GM20431 (cell line): ENCODE measurements around the gene DIABLO.

Source experiments
- in situ Hi-C: fragments of 300-500 bp; cut with MseI, MboI; formaldehyde crosslinking; loops from one replicate; pipeline ENCODE4 v1.15.0; 2020; ENCODE audit warnings: low sequenced_read_pairs; ENCODE audit not compliant: unreplicated experiment

Gene DIABLO

DNA sequence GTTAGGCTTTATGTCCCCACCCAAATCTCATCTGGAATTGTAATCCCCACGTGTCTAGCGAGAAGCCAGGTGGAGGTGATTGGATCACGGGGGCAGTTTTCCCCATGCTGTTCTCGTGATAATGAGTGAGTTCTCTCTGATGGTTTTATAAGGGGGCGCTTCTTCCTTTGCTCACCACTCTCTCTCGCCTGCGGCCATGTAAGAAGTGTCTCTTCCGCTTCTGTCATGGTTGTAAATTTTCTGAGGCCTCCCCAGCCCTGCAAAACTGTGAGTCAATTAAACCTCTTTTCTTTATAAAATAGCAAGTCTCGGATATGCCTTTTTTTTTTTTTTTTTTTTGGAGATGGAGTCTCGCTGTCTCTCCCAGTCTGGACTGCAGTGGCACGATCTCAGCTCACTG is 65.1 kb downstream of the DIABLO start:
- in situ Hi-C loops: no loop called here

DNA sequence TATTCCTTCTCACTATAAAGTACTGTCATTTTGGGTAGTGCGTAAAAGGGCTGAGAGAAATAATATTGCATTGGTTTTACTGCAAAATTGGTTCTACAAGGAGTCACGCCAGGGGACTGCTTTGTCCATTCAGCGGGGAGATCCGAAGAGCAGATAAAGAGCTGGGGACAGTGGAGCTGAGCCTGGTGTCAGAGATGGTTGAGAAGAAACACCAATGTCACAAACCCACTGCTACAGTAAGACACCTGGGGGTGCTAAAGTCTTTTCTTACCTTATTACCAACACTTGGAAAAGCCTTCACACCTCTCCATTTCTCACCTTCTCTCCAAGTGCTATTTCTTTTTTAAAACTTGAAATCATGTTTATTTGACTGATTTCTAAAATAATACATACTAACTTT is 66.0 kb downstream of the DIABLO start:
- in situ Hi-C loops: no loop called here

DNA sequence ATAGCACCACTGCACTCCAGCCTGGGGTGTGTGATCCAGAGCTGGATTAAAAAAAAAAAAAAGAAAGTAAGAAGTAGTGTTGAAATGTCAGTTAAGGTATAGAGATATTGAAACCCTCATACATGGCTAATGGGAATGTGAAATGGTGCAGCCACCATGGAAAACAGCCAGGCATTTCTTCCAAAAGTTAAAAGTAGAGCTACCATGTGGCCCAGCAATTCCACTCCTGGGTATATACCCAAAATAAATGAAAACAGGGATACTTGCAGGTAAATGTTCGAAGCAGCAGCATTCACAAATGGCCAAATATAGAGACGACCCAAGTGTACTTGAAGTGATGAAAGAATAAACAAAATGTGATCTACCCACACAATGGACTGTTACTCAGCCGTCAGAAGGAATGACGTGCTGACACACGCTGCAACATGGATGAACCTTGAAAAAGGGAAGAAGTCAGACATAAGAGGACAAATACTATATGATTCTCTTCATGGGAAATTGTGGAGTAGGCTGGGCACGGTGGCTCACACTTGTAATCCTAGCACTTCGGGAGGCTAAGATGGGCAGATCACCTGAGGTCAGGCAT is 67.1 kb downstream of the DIABLO start:
- in situ Hi-C loops: no loop called here
